ENCODE data around the gene ANKRD34A.

Gene ANKRD34A

DNA sequence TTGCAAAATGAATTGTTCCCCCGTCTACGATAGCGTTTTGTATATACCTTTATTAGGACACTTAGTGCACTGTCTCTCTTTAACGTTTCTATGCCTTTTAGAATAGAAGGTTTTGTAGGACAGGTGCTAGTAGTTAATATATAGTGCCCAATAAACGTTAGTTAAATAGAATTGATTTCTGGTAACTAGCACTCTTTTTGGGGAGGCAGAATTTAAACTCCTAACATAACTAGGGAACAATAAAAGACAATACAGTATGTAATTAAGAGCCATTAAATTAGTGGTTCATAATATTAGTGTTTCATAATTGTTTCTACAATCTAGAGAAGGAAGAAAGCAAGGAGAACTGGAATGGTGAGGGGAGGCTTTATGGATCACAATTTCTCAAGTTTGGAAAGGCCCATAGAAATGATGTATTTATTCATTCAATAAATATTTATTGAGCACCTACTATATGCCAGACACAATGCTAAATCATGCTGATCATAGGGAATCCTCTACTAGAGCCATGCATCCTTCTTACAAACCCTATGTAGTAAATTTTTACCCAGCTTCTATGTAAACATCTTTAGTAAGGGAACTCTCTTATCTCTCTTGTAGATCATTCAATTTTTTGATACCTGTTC, 857 bp upstream of the ANKRD34A start:
- no peak for DNase-seq

DNA sequence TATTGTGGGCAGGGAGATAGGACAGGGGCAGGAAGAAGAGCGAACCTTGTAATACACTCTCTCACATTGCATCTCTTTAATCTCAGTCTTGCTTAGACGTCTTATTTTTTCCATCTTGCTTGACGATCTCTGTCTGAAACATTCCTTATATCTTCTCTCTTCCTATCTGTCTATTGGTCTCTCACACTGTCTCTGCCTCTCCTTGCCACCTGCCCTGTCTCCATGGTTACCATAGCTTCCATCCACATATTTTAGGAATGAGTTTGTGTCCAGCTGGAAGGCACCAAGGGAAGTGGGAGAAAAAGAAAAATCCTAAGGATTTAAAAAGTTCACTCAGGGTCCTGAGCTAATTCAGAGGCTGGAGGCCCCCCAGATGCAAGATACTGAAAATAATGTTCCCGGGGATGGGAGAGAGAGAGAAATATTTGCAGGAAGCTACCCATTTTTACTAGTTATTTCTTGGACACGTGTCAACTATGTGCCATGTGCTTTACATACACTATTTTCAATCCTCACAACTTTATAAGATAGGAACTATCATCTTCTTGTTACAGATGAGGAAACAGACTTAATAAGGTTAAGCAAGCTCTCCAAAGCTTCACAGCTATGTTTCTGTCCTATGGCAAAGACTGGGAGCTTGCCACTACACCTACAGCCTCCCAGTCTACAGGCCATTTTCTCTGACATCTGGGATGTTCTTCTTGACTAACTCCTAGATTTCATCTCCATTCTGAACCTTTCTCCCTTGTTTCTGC, 933 bp downstream of the ANKRD34A start:
- DNase-seq: no peak

- DNase-seq: no peak
These were observed 1.9 kb downstream of the ANKRD34A start for GRCh38 chr1:145962157-145963102.

- no peak for DNase-seq
These were observed 2.8 kb downstream of the ANKRD34A start for GRCh38 chr1:145961425-145962156.

GRCh38 chr1:145961109-145961424, 3.3 kb downstream of the ANKRD34A start:
- no peak for DNase-seq

DNA sequence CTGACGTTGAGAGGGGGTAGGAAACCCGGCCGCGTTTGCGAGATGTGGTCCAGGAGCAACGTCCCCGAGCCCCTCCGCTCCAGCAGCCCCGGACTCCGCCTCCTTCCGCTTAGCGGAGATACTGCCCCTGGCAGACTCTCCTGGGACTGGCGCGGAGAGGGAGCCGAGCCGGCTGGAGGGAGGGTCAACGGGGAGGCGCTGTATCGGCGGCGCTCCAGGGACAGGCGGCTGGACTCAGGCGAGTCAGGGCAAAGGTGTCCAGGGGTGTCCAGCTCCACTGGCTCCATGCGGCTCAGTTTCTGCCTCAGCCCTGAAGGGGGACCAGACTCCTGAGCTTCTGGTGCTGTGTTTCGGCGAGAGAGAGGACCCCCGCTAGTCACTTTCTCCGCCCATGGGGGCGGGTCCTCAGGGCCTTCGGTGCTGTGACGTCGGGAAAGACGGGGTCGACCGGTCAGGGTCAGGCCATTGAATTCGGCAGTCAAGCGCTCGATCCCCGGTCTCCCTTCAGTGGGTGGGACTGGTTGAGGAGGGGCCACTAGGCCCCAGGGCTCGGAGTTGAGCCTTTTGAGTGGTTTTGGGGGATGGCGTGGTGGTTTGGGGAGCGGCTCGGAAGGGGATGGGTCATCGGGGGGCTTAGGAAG, 3.8 kb downstream of the ANKRD34A start:
- peak; percentile 60 for DNase-seq

GRCh38 chr1:145959957-145960467, 4.4 kb downstream of the ANKRD34A start:
- no peak for DNase-seq

- DNase-seq: no peak
These were observed 5.0 kb downstream of the ANKRD34A start for GRCh38 chr1:145959333-145959732.

- DNase-seq: no peak
These were observed 5.6 kb downstream of the ANKRD34A start for GRCh38 chr1:145958734-145959133.

GRCh38 chr1:145957443-145958319, 6.7 kb downstream of the ANKRD34A start, which contains the start of gene LIX1L:
Gene LIX1L (minus strand): TSS chr1:145958017. CDS start chr1:145957927, 90 bp downstream.
- peak; percentile 96 for DNase-seq

DNA sequence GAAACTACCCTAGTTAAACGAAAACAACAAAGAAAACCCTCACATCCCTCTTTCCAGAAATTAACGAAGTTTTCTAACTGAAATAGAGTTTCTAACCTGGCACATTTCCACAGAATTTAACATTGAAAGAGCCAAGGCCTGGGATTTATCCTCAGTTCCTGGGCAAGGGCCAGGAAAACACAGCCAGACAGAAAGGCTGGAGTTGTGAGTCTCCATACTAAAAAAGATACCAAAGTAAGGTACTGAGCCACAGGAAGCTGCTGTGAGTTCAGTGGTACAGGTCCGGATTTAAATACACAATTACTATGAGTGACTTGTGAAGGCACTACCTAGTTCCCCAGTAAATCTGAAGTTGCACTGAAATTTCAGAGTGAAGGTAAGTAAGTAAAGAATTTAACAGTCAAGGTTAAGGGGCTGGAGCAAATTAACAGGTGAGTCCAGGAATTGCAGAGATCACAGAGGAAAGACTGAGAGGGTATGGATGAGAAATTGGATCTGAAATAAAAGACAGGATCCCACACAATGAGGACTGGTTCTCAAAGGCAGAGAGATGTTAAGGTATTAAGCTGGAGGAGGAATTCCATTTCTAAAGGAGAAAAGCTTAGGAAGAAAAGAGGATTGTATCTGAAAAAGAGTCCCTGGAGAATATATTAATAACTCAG, 7.5 kb downstream of the ANKRD34A start:
- DNase-seq: no peak

GRCh38 chr1:145956361-145956760, 8.0 kb downstream of the ANKRD34A start:
- DNase-seq: no peak

GRCh38 chr1:145955436-145955835, 8.9 kb downstream of the ANKRD34A start:
- no peak for DNase-seq

DNA sequence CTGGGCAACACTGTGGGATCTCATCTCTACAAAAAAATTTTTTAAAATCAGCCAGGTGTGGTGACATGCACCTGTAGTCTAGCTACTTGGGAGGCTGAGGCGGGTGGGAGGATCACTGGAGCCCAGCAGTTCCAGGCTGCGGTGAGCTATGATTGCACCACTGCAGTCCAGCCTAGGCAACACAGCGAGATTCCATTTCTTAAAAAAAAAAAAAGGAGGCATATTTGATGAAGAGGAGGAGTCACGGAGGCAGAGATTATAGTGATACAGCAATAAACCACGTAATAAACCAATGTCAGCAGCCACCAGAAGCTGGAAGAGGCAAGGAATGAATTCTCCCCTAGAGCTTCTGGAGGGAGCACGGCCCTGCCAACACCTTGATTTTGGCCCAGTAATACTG, 10.5 kb downstream of the ANKRD34A start:
- DNase-seq: no peak

GRCh38 chr1:145952903-145953302, 11.5 kb downstream of the ANKRD34A start:
- no peak for DNase-seq

- no peak for DNase-seq
These were observed 12.8 kb downstream of the ANKRD34A start for GRCh38 chr1:145951526-145951925.

- DNase-seq: no peak
These were observed 15.2 kb downstream of the ANKRD34A start for GRCh38 chr1:145949219-145949618.

- DNase-seq: no peak
These were observed 16.8 kb downstream of the ANKRD34A start for GRCh38 chr1:145947551-145947950.

GRCh38 chr1:145946477-145946986, 17.8 kb downstream of the ANKRD34A start:
- DNase-seq: no peak

GRCh38 chr1:145944532-145944931, 19.8 kb downstream of the ANKRD34A start:
- no peak for DNase-seq

Data from COR-L47 (cell line).